Fibroblast of the aortic adventitia (primary cell): ENCODE measurements around the gene CCDC142. TPM values are rescaled to one million over a fixed set of nuclear protein-coding genes. Genes with fewer than 3 reads are reported as not detected.
"Not testable (repeated sequence)": the region's sequence is repeated elsewhere in the genome, so short reads cannot be mapped to it uniquely, and the experiment has no call there.

Source experiments
- DNase-seq: peaks from one replicate; pipeline ENCODE4 v3.0.0-alpha.2; 2010; ENCODE audit warnings: low read depth
- H3K4me3 ChIP-seq: 2 replicates; pipeline ENCODE4 v1.5.1; 2011; ENCODE audit warnings: low read depth, mild to moderate bottlenecking, control low read depth, low read length, moderate library complexity
- CTCF ChIP-seq: IDR thresholded peaks from 2 replicates; pipeline ENCODE4 v1.5.1; 2011; ENCODE audit warnings: mild to moderate bottlenecking, low read length, control low read depth, inconsistent platforms; ENCODE audit not compliant: insufficient read depth
- total RNA-seq: library from RNA; depleted of rRNA; stranded (reverse); fragments of >200 nt; gene quantifications from 2 replicates; pipeline ENCODE4 v1.2.3, GENCODE V29; 2012; ENCODE audit warnings: low replicate concordance

CCDC142 gene
- total RNA-seq, 1 donor: 27.7 TPM

- peak; percentile 99 for DNase-seq
- no peak for TF ChIP-seq CTCF
Observed at GRCh38 chr2:74454654-74455511, 27.9 kb downstream of the CCDC142 start, which contains the start of gene INO80B. TSS of gene INO80B (plus strand) at chr2:74455087. CDS start at chr2:74455117, 30 bp downstream.

GRCh38 chr2:74450570-74451190 lies 32.1 kb downstream of the CCDC142 start:
- TF ChIP-seq CTCF: no peak
- DNase-seq: no peak
- H3K4me3 ChIP-seq: no peak overlapping the region

More at GRCh38 chr2:74454654-74455511, 27.9 kb downstream of the CCDC142 start, which contains the start of gene INO80B:
- H3K4me3 ChIP-seq: peak within 1 kb of the TSS; percentile 93

- no peak for DNase-seq
- TF ChIP-seq CTCF: no peak
Observed at GRCh38 chr2:74448771-74449170, 34.0 kb downstream of the CCDC142 start.

GRCh38 chr2:74447230-74447999 lies 35.4 kb downstream of the CCDC142 start:
- TF ChIP-seq CTCF: no peak
- no peak overlapping the region for H3K4me3 ChIP-seq
- no peak for DNase-seq

More at GRCh38 chr2:74448771-74449170, 34.0 kb downstream of the CCDC142 start:
- H3K4me3 ChIP-seq: no peak overlapping the region

GRCh38 chr2:74444498-74445318 lies 38.1 kb downstream of the CCDC142 start:
- no peak overlapping the region for H3K4me3 ChIP-seq
- DNase-seq: no peak
- TF ChIP-seq CTCF: no peak

- not testable (repeated sequence) for H3K4me3 ChIP-seq, DNase-seq
Observed at GRCh38 chr2:74442483-74443297, 40.1 kb downstream of the CCDC142 start.
